Measurements from ENCODE around the gene INCA1.
A peak's percentile ranks its signal among the peaks of the same experiment; 100 is the strongest.

DNA sequence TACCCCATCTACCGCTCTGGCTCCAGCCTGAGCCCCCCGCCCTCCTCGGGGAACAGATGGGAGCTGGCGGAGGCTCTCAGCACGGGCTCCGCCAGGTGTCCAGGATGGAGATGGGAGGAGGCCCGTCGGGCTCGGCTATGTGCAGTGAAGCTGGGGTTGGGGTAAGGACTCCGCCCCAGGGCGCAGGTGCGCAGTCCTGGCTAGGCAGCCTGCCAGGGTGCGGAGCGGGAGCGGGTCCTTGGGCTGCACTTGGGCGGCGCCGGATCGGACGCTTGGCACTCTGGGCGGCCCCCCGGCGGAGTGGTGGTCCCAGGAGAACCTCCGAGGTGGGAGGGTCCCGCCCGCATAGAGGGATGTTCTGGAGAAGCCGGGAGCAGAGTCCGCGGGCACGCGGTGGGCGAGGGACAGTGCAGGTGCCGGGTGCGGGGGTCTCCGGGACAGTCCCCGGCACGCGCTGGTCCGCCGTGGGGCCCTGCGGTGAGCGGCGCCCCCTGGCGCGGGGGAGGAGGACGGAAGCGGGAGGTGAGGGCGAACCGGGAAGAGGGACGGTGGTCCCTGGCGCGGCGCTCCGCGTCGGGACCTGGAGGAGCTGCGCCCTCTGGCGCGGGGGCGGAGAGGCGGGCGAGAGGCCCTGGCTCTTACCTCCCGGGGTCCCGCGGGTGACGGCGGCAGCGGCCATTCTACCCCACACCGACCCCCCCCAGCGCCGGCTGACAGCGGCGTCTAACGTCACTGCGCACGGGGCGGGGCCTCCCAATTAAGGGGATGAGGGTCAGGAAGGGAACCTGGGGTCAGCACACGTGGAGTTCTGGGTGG is 10.2 kb downstream of the INCA1 start, which contains the start of gene CAMTA2:
- TF ChIP-seq EP300 (IDR thresholded peaks at IDR 0.05) (no peak), POLR2A (IDR thresholded peaks at IDR 0.05) (peak in 2 of 4 donors; percentile 49 to 71), POLR2AphosphoS5 (IDR thresholded peaks at IDR 0.05) (peak; percentile 9 to 91 (median 72))
- TF ChIP-seq, protein P1, sequence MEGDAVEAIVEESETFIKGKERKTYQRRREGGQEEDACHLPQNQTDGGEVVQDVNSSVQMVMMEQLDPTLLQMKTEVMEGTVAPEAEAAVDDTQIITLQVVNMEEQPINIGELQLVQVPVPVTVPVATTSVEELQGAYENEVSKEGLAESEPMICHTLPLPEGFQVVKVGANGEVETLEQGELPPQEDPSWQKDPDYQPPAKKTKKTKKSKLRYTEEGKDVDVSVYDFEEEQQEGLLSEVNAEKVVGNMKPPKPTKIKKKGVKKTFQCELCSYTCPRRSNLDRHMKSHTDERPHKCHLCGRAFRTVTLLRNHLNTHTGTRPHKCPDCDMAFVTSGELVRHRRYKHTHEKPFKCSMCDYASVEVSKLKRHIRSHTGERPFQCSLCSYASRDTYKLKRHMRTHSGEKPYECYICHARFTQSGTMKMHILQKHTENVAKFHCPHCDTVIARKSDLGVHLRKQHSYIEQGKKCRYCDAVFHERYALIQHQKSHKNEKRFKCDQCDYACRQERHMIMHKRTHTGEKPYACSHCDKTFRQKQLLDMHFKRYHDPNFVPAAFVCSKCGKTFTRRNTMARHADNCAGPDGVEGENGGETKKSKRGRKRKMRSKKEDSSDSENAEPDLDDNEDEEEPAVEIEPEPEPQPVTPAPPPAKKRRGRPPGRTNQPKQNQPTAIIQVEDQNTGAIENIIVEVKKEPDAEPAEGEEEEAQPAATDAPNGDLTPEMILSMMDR (IDR thresholded peaks at IDR 0.05) = peak in 5 of 7 experiments; percentile 47 to 85 (median 67)

Measured in stomach (tissue), 4 donors.